Thyroid gland (tissue), 4 donors: ENCODE data around the gene SMCO4.

Source experiments
- CTCF ChIP-seq, 6 experiments: fragments of 200-600 bp in 3 of 6; fragments of 450-650 bp in 3 of 6; sonication (generic) in 3 of 6; IDR thresholded peaks; one replicate each; pipeline ENCODE4 v1.5.1; 2016 to 2019; ENCODE audit warnings: antibody characterized with exemption in 6 of 6, mild to moderate bottlenecking in 2 of 6, inconsistent platforms in 1 of 6, moderate library complexity in 1 of 6
- POLR2A ChIP-seq, 2 donors: fragments of 450-650 bp; IDR thresholded peaks; one replicate each; pipeline ENCODE4 v1.6.1; 2017; ENCODE audit warnings: antibody characterized with exemption in 2 of 2, mild to moderate bottlenecking in 2 of 2, moderate library complexity in 1 of 2

- TF ChIP-seq CTCF (IDR thresholded peaks at IDR 0.05) (no peak), POLR2A (IDR thresholded peaks at IDR 0.05) (no peak)
These were observed 35.7 kb downstream of the SMCO4 start for GRCh38 chr11:93507517-93507916.
